Neuronal stem cell (in vitro differentiated cells): ENCODE measurements around the gene RBL1.

Experiments used
- DNase-seq: peaks from one replicate; pipeline ENCODE4 v3.0.0-alpha.2; 2013; ENCODE audit warnings: low spot score
- H2AFZ ChIP-seq: one replicate; pipeline ENCODE4 v1.6.1; 2013; ENCODE audit warnings: mild to moderate bottlenecking, low read length, inconsistent platforms
- H2AK5ac ChIP-seq: 2 replicates; pipeline ENCODE4 v1.6.1; 2013; ENCODE audit warnings: low read depth, mild to moderate bottlenecking, inconsistent platforms, low read length, moderate library complexity, mixed read lengths
- H2BK120ac ChIP-seq: 2 replicates; pipeline ENCODE4 v1.6.1; 2013; ENCODE audit warnings: low read depth, mild to moderate bottlenecking, inconsistent platforms, low read length, moderate library complexity, mixed read lengths
- H2BK12ac ChIP-seq: one replicate; pipeline ENCODE4 v1.6.1; 2013; ENCODE audit warnings: low read length, inconsistent platforms
- H2BK15ac ChIP-seq: 2 replicates; pipeline ENCODE4 v1.6.1; 2013; ENCODE audit warnings: mild to moderate bottlenecking, low read length, inconsistent platforms, mixed read lengths
- H2BK5ac ChIP-seq: one replicate; pipeline ENCODE4 v1.6.1; 2013; ENCODE audit warnings: inconsistent platforms, mild to moderate bottlenecking, low read length, moderate library complexity
- H3K14ac ChIP-seq: one replicate; pipeline ENCODE4 v1.6.1; 2013; ENCODE audit warnings: low read length, inconsistent platforms
- H3K18ac ChIP-seq: 2 replicates; pipeline ENCODE4 v1.6.1; 2013; ENCODE audit warnings: low read length, inconsistent platforms
- H3K23ac ChIP-seq: 2 replicates; pipeline ENCODE4 v1.6.1; 2013; ENCODE audit warnings: low read depth, mild to moderate bottlenecking, mixed read lengths, low read length, inconsistent platforms; ENCODE audit not compliant: poor library complexity
- H3K27ac ChIP-seq: replicated peaks from 3 replicates; pipeline ENCODE4 v1.5.1; 2013; ENCODE audit warnings: low read length, inconsistent platforms
- H3K27me3 ChIP-seq, 3 experiments: 2 replicates each; pipeline ENCODE4 v1.6.1; 2013; ENCODE audit warnings: low read length in 3 of 3, mild to moderate bottlenecking in 2 of 3, inconsistent platforms in 1 of 3, low read depth in 1 of 3, mixed read lengths in 1 of 3, moderate library complexity in 1 of 3; ENCODE audit not compliant: control insufficient read depth in 3 of 3, insufficient read depth in 3 of 3
- H3K36me3 ChIP-seq, 2 donors: replicated peaks in 1 of 2; 2 replicates each; pipeline ENCODE4 v1.6.1; 2013; ENCODE audit warnings: low read length in 2 of 2; ENCODE audit not compliant: control insufficient read depth in 2 of 2, insufficient read depth in 2 of 2
- H3K4ac ChIP-seq: 2 replicates; pipeline ENCODE4 v1.6.1; 2013; ENCODE audit warnings: inconsistent platforms, mild to moderate bottlenecking, low read length, moderate library complexity
- H3K4me1 ChIP-seq, 2 donors: 1 replicate in 1 of 2; 2 replicates in 1 of 2; pipeline ENCODE4 v1.6.1; 2013; ENCODE audit warnings: low read length in 2 of 2, low read depth in 1 of 2; ENCODE audit not compliant: control insufficient read depth in 2 of 2, insufficient read depth in 1 of 2
- H3K4me2 ChIP-seq: one replicate; pipeline ENCODE4 v1.6.1; 2013; ENCODE audit warnings: mild to moderate bottlenecking, low read length, inconsistent platforms; ENCODE audit not compliant: insufficient read depth, poor library complexity, severe bottlenecking
- H3K4me3 ChIP-seq, 2 donors: 2 replicates each; pipeline ENCODE4 v1.5.1; 2013; ENCODE audit warnings: low read length in 2 of 2, mild to moderate bottlenecking in 2 of 2, inconsistent platforms in 1 of 2, moderate library complexity in 1 of 2
- H3K79me1 ChIP-seq: one replicate; pipeline ENCODE4 v1.6.1; 2013; ENCODE audit warnings: low read depth, mild to moderate bottlenecking, inconsistent platforms, low read length, moderate library complexity
- H3K9ac ChIP-seq: one replicate; pipeline ENCODE4 v1.6.1; 2013; ENCODE audit warnings: mild to moderate bottlenecking, low read depth, low read length, inconsistent platforms; ENCODE audit not compliant: poor library complexity
- H3K9me3 ChIP-seq, 2 donors: replicated peaks in 1 of 2; 2 replicates each; pipeline versions ENCODE3 to v1.6.1; 2013; ENCODE audit warnings: low read length in 2 of 2, mild to moderate bottlenecking in 2 of 2, inconsistent platforms in 1 of 2, low read depth in 1 of 2, mixed read lengths in 1 of 2, moderate library complexity in 1 of 2; ENCODE audit not compliant: control insufficient read depth in 2 of 2, insufficient read depth in 1 of 2
- H4K8ac ChIP-seq: one replicate; pipeline ENCODE4 v1.6.1; 2013; ENCODE audit warnings: low read depth, mild to moderate bottlenecking, inconsistent platforms, low read length, moderate library complexity
- H4K91ac ChIP-seq: one replicate; pipeline ENCODE4 v1.6.1; 2013; ENCODE audit warnings: low read length, low read depth, mild to moderate bottlenecking, inconsistent platforms; ENCODE audit not compliant: poor library complexity
- WGBS, 2 donors: extraction: QIAGEN DNeasy Blood & Tissue Kit; methylation state at CpG; one replicate each; pipeline ENCODE4 v1.1.7; 2013; ENCODE audit warnings: missing lambda C conversion rate in 2 of 2, mixed read lengths in 1 of 2; ENCODE audit not compliant: insufficient read length in 2 of 2, insufficient replicate concordance in 1 of 2; ENCODE audit errors: extremely low coverage in 2 of 2; 5-methylcytosine and 5-hydroxymethylcytosine counted together

RBL1 gene

GRCh38 chr20:36989797-36990196, 106.0 kb downstream of the RBL1 start:
- Histone ChIP-seq H3K4me1 (no peaks in the 10 kb centered on the region), H3K14ac (no peak overlapping the region), H2BK12ac (no peak overlapping the region), H3K4me3 (no peak overlapping the region), H2AFZ (no peak overlapping the region), H4K8ac (no peak overlapping the region), H2BK15ac (no peak overlapping the region), H4K91ac (no peak overlapping the region), H3K27ac (no peak overlapping the region), H3K9me3 (peaks cover 2 to 15% of the 10 kb centered on the region in 2 donors), H2BK5ac (no peak overlapping the region), H3K79me1 (no peaks in the 10 kb centered on the region), H2BK120ac (no peak overlapping the region), H3K36me3 (peaks cover 3 to 7% of the 10 kb centered on the region in 2 donors), H3K4ac (no peak overlapping the region), H3K9ac (no peak overlapping the region), H3K18ac (no peak overlapping the region), H2AK5ac (no peak overlapping the region), H3K27me3 (no peaks in the 10 kb centered on the region), H3K4me2 (no peak overlapping the region), H3K23ac (no peak overlapping the region)
- no peak for DNase-seq
- WGBS, 2 donors: no CpG with 5 or more reads among the region's 6 CpGs

DNA sequence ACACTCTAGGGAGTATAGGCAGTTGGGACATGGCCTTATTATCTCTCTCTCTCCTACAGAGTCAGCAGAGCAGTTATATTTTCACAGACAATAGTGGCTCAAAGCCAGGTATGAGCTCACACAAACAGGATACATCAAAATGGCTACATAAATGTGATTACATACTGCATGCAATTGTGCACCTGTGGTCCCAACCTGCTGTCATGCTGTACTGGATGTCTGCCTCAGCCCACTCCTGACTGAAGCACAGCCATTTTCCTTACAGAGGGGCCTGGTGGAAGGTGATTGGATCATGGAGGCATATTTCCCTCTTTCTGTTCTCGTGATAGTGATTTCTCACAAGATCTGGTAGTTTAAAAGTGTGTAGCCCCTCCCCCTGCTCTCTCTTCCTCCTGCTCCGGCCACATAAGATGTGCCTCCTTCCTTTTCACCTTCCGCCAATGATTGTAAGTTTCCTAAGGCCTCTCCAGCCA, 107.3 kb downstream of the RBL1 start:
- Histone ChIP-seq H3K9me3 (peaks cover 0 to 8% of the 10 kb centered on the region in 2 donors), H3K4me3 (no peak overlapping the region), H2BK120ac (no peak overlapping the region), H3K79me1 (no peaks in the 10 kb centered on the region), H3K4me1 (no peaks in the 10 kb centered on the region), H2AFZ (no peak overlapping the region), H3K9ac (no peak overlapping the region), H3K36me3 (no peaks in the 10 kb centered on the region), H3K23ac (no peak overlapping the region), H3K4me2 (no peak overlapping the region), H2BK5ac (no peak overlapping the region), H3K14ac (no peak overlapping the region), H4K8ac (no peak overlapping the region), H2BK15ac (no peak overlapping the region), H3K4ac (no peak overlapping the region), H3K18ac (no peak overlapping the region), H2BK12ac (no peak overlapping the region), H4K91ac (no peak overlapping the region), H3K27ac (no peak overlapping the region), H3K27me3 (no peaks in the 10 kb centered on the region), H2AK5ac (no peak overlapping the region)
- no CpG with 5 or more reads among the region's 3 CpGs for WGBS, 2 donors
- DNase-seq: no peak

GRCh38 chr20:36984257-36984638, 111.5 kb downstream of the RBL1 start:
- Histone ChIP-seq H3K18ac (no peak overlapping the region), H2BK12ac (no peak overlapping the region), H3K27ac (no peak overlapping the region), H3K4ac (no peak overlapping the region), H2BK15ac (no peak overlapping the region), H3K9ac (no peak overlapping the region), H2AFZ (no peak overlapping the region), H3K4me1 (no peaks in the 10 kb centered on the region), H3K4me2 (no peak overlapping the region), H3K79me1 (no peaks in the 10 kb centered on the region), H3K23ac (no peak overlapping the region), H2BK5ac (no peak overlapping the region), H3K4me3 (no peak overlapping the region), H3K27me3 (no peaks in the 10 kb centered on the region), H3K9me3 (no peaks in the 10 kb centered on the region), H4K91ac (no peak overlapping the region), H2BK120ac (no peak overlapping the region), H4K8ac (no peak overlapping the region), H2AK5ac (no peak overlapping the region), H3K36me3 (no peaks in the 10 kb centered on the region), H3K14ac (no peak overlapping the region)
- no peak for DNase-seq
- no CpG with 5 or more reads among the region's 6 CpGs for WGBS, 2 donors

DNA sequence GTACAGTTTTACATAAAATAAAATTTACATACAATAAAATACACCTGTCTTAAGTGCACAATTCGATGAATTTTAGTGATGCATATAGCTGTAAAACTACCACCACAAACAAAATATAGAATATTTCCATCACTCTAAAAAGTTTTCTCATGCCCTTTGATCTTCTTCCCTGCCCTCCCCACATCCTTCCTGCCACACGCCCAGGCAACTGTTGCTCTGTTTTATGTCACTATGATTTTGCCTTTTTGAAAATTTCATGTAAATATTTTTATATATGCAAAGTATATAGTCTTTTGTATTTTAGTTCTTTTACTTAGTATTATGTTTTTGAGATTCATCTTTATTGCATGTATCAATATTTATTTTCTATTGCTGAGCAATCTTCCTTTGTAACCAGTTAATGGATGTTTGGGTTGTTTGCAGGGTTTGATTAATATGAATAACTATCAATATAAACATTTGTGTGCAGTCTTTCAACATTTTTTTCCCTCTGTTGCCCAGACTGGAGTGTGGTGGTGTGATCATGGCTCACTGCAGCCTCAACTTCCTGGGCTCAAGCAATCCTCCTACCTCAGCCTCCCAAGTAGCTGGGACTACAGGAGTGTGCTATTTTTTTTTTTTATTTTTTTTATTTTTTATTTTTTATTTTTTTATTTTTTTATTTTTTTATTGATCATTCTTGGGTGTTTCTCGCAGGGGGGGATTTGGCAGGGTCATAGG, 120.5 kb downstream of the RBL1 start:
- Histone ChIP-seq H3K14ac (no peak overlapping the region), H3K4me3 (no peak overlapping the region), H2BK15ac (no peak overlapping the region), H3K4ac (no peak overlapping the region), H2BK120ac (no peak overlapping the region), H3K27me3 (no peaks in the 10 kb centered on the region), H3K36me3 (no peaks in the 10 kb centered on the region), H3K79me1 (no peaks in the 10 kb centered on the region), H2AFZ (no peak overlapping the region), H3K27ac (no peak overlapping the region), H4K91ac (no peak overlapping the region), H3K4me1 (no peaks in the 10 kb centered on the region), H3K9me3 (peaks cover 2 to 10% of the 10 kb centered on the region in 2 donors), H3K23ac (no peak overlapping the region), H2BK5ac (no peak overlapping the region), H4K8ac (no peak overlapping the region), H3K9ac (no peak overlapping the region), H2AK5ac (no peak overlapping the region), H3K18ac (no peak overlapping the region), H3K4me2 (no peak overlapping the region), H2BK12ac (no peak overlapping the region)
- no peak for DNase-seq
- WGBS, 2 donors: no CpG with 5 or more reads among the region's 3 CpGs
